NCI-H69 (cell line): Measurements from ENCODE around the gene DESI1.
"Not testable (repeated sequence)": the region's sequence is repeated elsewhere in the genome, so short reads cannot be mapped to it uniquely, and the experiment has no call there.

Source experiments
- DNase-seq: peaks from one replicate; lab custom pipeline; 2025; lab: John Stamatoyannopoulos, UW

Gene DESI1

GRCh38 chr22:41620589-41621098, at the start of gene DESI1:
DESI1 (minus strand) TSS chr22:41621043; CDS start chr22:41620839, 204 bp downstream.
- peak; percentile 79 for DNase-seq

GRCh38 chr22:41668971-41669911, 48.4 kb upstream of the DESI1 start:
- no peak for DNase-seq

GRCh38 chr22:41664951-41665350, 44.1 kb upstream of the DESI1 start:
- DNase-seq, result no peak

- no peak for DNase-seq
Observed at GRCh38 chr22:41664490-41664889, 43.6 kb upstream of the DESI1 start.

DNA sequence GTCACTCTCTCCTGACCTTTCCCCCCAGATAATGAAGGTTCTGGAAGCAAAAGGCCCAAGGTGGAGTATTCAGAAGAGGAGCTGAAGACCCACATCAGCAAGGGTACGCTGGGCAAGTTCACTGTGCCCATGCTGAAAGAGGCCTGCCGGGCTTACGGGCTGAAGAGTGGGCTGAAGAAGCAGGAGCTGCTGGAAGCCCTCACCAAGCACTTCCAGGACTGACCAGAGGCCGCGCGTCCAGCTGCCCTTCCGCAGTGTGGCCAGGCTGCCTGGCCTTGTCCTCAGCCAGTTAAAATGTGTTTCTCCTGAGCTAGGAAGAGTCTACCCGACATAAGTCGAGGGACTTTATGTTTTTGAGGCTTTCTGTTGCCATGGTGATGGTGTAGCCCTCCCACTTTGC, 42.8 kb upstream of the DESI1 start:
- not testable (repeated sequence) for DNase-seq

- no peak for DNase-seq
Observed at GRCh38 chr22:41661713-41662112, 40.9 kb upstream of the DESI1 start.

- DNase-seq, result no peak
Observed at GRCh38 chr22:41661088-41661487, 40.2 kb upstream of the DESI1 start.

- DNase-seq, result no peak
Observed at GRCh38 chr22:41660416-41660815, 39.6 kb upstream of the DESI1 start.

DNA sequence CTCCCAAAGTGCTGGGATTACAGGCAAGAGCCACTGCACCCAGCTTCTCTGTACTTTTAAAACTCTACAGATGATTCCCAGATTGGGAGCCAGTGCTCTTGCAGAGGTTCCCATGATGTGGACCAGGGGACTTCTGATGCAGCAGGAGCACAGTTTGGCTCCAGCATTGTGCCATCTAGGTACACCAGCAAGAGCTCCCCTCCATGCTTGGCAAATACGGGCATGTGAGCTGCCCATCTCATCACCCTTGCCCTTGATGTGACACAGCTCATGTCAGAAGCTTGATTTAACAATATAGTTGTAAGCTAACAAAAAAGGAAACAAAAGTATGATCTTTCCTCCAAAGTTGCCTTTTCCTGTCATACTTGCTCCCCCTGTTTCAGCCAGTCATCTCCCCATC, 39.1 kb upstream of the DESI1 start:
- no peak for DNase-seq

- no peak for DNase-seq
Observed at GRCh38 chr22:41658869-41659268, 38.0 kb upstream of the DESI1 start.

- DNase-seq, result no peak
Observed at GRCh38 chr22:41657709-41658108, 36.9 kb upstream of the DESI1 start.

GRCh38 chr22:41656556-41656955, 35.7 kb upstream of the DESI1 start:
- DNase-seq, result peak; percentile 18

DNA sequence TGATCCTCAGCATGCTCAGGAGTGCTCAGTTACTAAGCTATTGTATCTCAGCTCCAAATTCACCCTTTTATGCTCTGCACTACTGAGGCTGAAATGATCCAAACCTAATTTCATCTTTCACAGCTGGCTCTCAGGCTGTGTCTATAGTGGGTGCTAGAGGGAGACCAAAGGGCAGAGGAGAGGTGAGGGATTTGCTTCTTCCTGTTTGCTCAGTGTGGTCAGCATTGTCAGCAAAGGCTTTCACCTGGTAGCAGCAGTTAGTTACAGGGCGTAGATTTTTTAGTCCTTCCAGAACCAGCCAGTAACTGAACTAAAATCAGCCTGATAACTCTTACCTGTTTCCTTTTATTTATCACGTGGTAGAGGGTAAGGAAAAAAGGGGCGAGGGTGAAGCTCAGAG, 33.5 kb upstream of the DESI1 start:
- no peak for DNase-seq

- no peak for DNase-seq
Observed at GRCh38 chr22:41650821-41651220, 30.0 kb upstream of the DESI1 start.

DNA sequence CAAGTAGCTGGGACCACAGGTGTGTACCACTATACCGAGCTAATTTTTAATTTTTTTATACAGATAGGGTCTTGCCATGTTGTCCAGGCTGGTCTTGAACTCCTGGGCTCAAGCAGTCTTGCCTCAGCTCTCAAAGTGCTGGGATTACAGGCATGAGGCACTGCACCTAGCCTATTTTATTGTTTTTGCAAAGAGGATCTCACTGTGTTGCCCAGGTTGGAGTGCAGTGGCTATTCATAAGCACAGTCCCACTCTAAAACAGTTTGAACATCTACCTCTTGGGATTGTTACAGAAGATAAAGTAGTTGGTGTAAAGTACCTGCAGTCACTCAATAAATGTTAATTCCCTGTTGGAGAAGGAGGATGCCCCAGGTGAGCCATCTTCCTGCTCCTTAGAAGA, 29.4 kb upstream of the DESI1 start:
- no peak for DNase-seq

DNA sequence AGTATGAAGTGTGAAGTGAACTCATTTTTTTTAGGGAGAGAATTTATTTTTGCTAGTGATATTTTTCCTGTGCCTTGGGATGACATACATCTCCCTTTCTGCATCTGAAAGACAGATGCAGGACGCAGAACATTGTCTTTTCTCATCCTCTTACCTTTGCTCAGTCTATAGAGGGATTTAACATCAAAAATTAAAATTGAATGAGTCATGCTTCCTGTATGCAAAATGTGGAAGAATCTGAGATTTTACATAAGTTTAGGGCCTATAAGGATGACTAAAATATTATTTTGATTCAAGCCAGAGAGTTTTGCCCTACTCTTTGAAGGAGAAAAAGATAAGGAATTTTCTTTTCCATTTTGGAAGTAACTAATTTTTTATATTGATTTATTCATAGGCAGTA, 27.6 kb upstream of the DESI1 start:
- DNase-seq, result no peak

DNA sequence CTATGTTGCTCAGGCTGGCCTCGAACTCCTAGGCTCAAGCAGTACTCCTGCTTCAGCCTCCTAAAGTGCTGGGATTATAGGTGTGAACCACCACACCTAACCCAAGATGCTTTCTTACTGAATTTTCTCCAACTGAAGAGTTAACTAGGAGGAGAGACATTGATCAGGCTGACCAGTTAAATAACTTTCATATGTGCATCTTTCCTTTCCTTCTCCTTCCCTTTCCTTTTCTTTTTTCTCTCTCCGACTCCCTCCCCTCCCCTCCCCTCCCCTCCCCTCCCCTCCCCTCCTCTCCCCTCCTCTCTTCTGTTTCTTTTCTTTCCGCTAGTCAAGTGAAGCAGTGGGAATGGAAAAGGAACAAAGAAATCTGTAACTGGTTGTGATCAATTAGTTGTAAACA, 26.9 kb upstream of the DESI1 start:
- DNase-seq, result no peak

DNA sequence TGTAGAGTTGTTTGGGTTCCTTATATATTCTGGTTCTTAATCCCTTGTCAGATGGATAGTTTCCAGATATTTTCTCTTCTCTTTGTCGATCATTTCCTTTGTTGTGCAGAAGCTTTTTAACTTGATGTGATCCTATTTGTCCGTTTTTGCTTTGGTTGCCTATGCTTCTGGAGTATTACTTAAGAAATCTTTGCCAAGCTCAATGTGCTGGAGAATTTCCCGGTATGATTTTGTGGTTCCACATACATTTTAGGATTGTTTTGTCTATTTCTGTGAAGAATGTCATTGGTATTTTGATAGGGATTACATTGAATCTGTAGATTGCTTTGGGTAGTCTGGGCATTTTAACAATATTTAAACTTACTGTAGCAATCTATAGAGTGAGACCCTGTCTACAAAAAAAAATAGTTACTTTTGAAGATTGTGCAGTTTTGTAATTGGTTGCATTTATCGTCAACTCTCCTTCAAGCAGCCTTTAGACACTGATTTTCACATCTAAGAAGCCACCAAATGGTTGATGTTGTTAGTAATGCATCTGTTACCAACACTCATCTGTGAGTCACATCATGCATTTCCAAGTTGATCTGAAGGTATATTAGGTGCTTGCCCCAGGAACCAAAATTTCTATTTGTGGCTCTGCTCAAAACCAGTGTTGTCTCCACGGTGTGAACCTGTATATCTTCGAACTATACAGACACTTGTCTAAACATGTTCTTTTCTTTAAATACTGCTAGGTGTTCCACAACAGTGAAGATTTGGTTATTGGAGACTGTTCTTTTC, 21.7 kb upstream of the DESI1 start:
- DNase-seq, result no peak

DNA sequence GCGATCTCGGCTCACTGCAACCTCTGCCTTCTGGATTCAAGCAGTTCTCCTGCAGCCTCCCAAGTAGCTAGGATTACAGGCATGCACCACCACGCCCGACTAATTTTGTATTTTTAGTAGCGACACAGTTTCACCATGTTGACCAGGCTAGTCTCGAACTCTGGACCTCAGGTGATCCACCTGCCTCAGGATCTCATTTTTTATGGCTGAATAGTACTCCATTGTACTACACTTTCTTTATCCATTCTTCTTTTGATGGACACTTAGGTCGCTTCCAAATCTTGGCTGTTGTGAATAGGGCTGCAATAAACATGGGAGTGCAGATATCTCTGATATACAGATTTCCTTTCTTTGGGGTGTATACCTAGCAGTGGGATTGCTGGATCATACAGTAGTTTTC, 21.0 kb upstream of the DESI1 start:
- no peak for DNase-seq

DNA sequence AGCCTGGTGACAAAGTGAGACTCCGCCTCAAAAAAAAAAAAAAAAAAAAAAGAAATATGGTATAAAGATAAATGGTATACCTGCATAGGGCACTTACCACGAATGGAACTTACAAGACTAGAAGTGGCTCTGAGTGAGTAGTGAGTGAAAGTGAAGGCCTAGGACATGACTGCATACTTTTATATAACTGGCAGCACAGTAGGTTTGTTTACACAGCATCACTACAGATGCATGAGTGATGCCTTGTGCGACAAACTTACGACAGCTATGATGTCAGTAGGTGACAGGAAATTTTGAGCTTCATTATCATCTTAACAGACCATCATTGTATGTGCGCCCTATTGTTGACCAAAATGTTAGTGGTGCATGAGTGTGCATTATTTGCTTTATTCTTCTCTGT, 17.9 kb upstream of the DESI1 start:
- DNase-seq, result no peak

- DNase-seq, result no peak
Observed at GRCh38 chr22:41638124-41638523, 17.3 kb upstream of the DESI1 start.

- not testable (repeated sequence) for DNase-seq
Observed at GRCh38 chr22:41637623-41638022, 16.8 kb upstream of the DESI1 start.

DNA sequence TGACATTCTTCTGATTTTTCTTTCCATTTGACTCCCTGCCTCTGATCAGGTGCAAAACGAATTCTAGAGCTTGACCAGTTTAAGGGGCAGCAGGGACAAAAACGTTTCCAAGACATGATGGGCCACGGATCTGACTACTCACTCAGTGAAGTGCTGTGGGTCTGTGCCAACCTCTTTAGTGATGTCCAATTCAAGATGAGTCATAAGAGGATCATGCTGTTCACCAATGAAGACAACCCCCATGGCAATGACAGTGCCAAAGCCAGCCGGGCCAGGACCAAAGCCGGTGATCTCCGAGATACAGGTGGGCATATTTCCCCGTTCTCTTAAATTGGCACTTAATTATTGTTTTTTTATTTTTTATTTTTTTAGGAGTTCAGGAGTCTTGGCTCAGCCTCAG, 15.6 kb upstream of the DESI1 start:
- no peak for DNase-seq
